OCI-LY3 (cell line): ENCODE results near the gene CDH5.

Experiments
- H2AFZ ChIP-seq: fragments of 200-600, 300-600 bp; shearing (Covaris generic); 2 replicates; pipeline ENCODE4 v1.6.0; 2014; ENCODE audit warnings: antibody characterized with exemption, low read depth, low read length
- H3K27ac ChIP-seq: fragments of 200-600, 300-600 bp; sonication (generic); 2 replicates; pipeline ENCODE4 v1.5.1; 2014; ENCODE audit warnings: mild to moderate bottlenecking, low read length, moderate library complexity, mixed read lengths
- H3K27me3 ChIP-seq: fragments of 200-600, 300-600 bp; sonication (generic); 2 replicates; pipeline ENCODE4 v1.6.1; 2014; ENCODE audit warnings: low read depth, low read length, mixed read lengths
- H3K36me3 ChIP-seq: fragments of 200-600, 300-600 bp; sonication (generic); replicated peaks from 2 replicates; pipeline ENCODE3; 2014; ENCODE audit warnings: low read depth, low read length, mixed read lengths
- H3K4me1 ChIP-seq: fragments of 300-600, 200-600 bp; sonication (generic); 2 replicates; pipeline ENCODE4 v1.6.1; 2014; ENCODE audit warnings: low read length, mixed read lengths
- H3K4me2 ChIP-seq: fragments of 200-600, 300-600 bp; sonication (generic); 2 replicates; pipeline ENCODE4 v1.6.1; 2014; ENCODE audit warnings: low read length, mixed read lengths
- H3K4me3 ChIP-seq: fragments of 300-600, 200-600 bp; sonication (generic); 2 replicates; pipeline ENCODE4 v1.5.1; 2014; ENCODE audit warnings: antibody characterized with exemption, mild to moderate bottlenecking, low read length, moderate library complexity
- H3K79me2 ChIP-seq: fragments of 300-600, 200-600 bp; shearing (Covaris generic); 2 replicates; pipeline ENCODE4 v1.6.1; 2014; ENCODE audit warnings: mild to moderate bottlenecking, low read length, mixed read lengths
- H3K9ac ChIP-seq: fragments of 300-600, 200-600 bp; shearing (Covaris generic); 2 replicates; pipeline ENCODE4 v1.6.0; 2014; ENCODE audit warnings: mild to moderate bottlenecking, low read length, moderate library complexity
- H3K9me3 ChIP-seq: fragments of 200-600, 300-600 bp; shearing (Covaris generic); 2 replicates; pipeline ENCODE4 v1.6.1; 2014; ENCODE audit warnings: low read length, mixed read lengths; ENCODE audit not compliant: insufficient read depth
- H4K20me1 ChIP-seq: fragments of 200-600, 300-600 bp; sonication (generic); 2 replicates; pipeline ENCODE4 v1.6.1; 2016; ENCODE audit warnings: low read length, mixed read lengths; ENCODE audit not compliant: insufficient read depth
- CTCF ChIP-seq: fragments of 200-600, 300-600 bp; sonication (generic); IDR thresholded peaks from 2 replicates; pipeline ENCODE4 v1.5.1; 2014; ENCODE audit warnings: antibody characterized with exemption, low read length, low read depth
- EZH2phosphoT487 ChIP-seq: fragments of 200-600 bp; shearing (Covaris generic); IDR thresholded peaks from 2 replicates; pipeline ENCODE4 v1.6.1; 2018; ENCODE audit warnings: antibody characterized with exemption, mixed run types, low read depth

The CDH5 gene

GRCh38 chr16:66357523-66357928, 9.0 kb upstream of the CDH5 start:
- H3K27me3 ChIP-seq, result peaks cover 62% of the 10 kb centered on the region
- TF ChIP-seq CTCF (peak; percentile 77), EZH2phosphoT487 (no peak)
- H3K36me3 ChIP-seq, result no peaks in the 10 kb centered on the region
- no peak overlapping the region for H3K4me3 ChIP-seq
- H3K4me1 ChIP-seq, result no peaks in the 10 kb centered on the region
- H4K20me1 ChIP-seq, result no peaks in the 10 kb centered on the region
- no peak overlapping the region for H3K27ac ChIP-seq
- H3K79me2 ChIP-seq, result no peaks in the 10 kb centered on the region
- H3K4me2 ChIP-seq, result no peak overlapping the region
- H3K9ac ChIP-seq, result no peak overlapping the region
- no peaks in the 10 kb centered on the region for H3K9me3 ChIP-seq
- no peak overlapping the region for H2AFZ ChIP-seq

GRCh38 chr16:66358231-66358630, 8.3 kb upstream of the CDH5 start:
- Histone ChIP-seq H3K27me3 (peaks cover 64% of the 10 kb centered on the region), H3K27ac (no peak overlapping the region), H3K4me1 (no peaks in the 10 kb centered on the region), H3K79me2 (no peaks in the 10 kb centered on the region), H3K36me3 (no peaks in the 10 kb centered on the region), H2AFZ (no peak overlapping the region), H3K9ac (no peak overlapping the region), H4K20me1 (no peaks in the 10 kb centered on the region), H3K4me2 (no peak overlapping the region), H3K4me3 (no peak overlapping the region), H3K9me3 (no peaks in the 10 kb centered on the region)
- TF ChIP-seq EZH2phosphoT487 (no peak), CTCF (no peak)

GRCh38 chr16:66359012-66359411, 7.5 kb upstream of the CDH5 start:
- no peaks in the 10 kb centered on the region for H3K79me2 ChIP-seq
- no peak overlapping the region for H2AFZ ChIP-seq
- no peak overlapping the region for H3K9ac ChIP-seq
- no peaks in the 10 kb centered on the region for H3K4me1 ChIP-seq
- no peaks in the 10 kb centered on the region for H3K9me3 ChIP-seq
- H3K27ac ChIP-seq, result no peak overlapping the region
- no peak overlapping the region for H3K4me2 ChIP-seq
- H4K20me1 ChIP-seq, result no peaks in the 10 kb centered on the region
- H3K36me3 ChIP-seq, result no peaks in the 10 kb centered on the region
- H3K4me3 ChIP-seq, result no peak overlapping the region
- peaks cover 65% of the 10 kb centered on the region for H3K27me3 ChIP-seq
- TF ChIP-seq CTCF, result no peak
- TF ChIP-seq EZH2phosphoT487, result no peak

GRCh38 chr16:66359811-66360608, 6.5 kb upstream of the CDH5 start:
- Histone ChIP-seq H3K27ac (no peak overlapping the region), H3K79me2 (no peaks in the 10 kb centered on the region), H3K4me2 (no peak overlapping the region), H3K4me1 (no peaks in the 10 kb centered on the region), H3K36me3 (no peaks in the 10 kb centered on the region), H4K20me1 (no peaks in the 10 kb centered on the region), H3K4me3 (no peak overlapping the region), H2AFZ (no peak overlapping the region), H3K9me3 (no peaks in the 10 kb centered on the region), H3K9ac (no peak overlapping the region), H3K27me3 (peaks cover 62% of the 10 kb centered on the region)
- TF ChIP-seq EZH2phosphoT487, result no peak
- no peak for TF ChIP-seq CTCF
